ENCODE results near the gene DUSP7. TPM values are rescaled to one million over a fixed set of nuclear protein-coding genes. Genes with fewer than 3 reads are reported as not detected.

DUSP7 gene
- total RNA-seq, 1 experiment from 2014 or later = 9.9 TPM

DNA sequence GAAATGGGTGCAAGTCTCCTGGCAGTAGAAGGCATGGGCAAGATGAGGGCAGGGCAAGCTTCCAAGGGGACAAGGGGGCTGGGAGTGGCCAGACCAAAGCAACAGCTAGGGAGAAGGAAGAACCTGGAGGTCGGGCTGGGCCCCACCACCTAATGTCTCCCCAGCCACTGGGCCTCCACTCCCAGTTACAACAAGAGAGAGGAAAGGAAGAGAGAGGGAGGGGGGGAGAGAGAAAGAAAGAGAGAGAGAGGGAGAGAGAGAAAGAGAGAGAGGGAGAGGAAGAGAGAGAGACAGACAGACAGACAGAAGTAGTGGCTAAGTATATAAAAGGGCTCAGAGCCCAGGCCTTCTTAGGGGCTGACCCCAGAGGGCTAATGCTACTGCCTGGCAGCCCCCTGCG is 6.9 kb downstream of the DUSP7 start:
- H3K9me3 Mint-ChIP-seq (ENCODE audit: unreplicated experiment) = no peaks in the 10 kb centered on the region
- H3K36me3 Mint-ChIP-seq (ENCODE audit: insufficient read depth, unreplicated experiment) = no peaks in the 10 kb centered on the region
- CTCF ChIA-PET = no interaction called here

DNA sequence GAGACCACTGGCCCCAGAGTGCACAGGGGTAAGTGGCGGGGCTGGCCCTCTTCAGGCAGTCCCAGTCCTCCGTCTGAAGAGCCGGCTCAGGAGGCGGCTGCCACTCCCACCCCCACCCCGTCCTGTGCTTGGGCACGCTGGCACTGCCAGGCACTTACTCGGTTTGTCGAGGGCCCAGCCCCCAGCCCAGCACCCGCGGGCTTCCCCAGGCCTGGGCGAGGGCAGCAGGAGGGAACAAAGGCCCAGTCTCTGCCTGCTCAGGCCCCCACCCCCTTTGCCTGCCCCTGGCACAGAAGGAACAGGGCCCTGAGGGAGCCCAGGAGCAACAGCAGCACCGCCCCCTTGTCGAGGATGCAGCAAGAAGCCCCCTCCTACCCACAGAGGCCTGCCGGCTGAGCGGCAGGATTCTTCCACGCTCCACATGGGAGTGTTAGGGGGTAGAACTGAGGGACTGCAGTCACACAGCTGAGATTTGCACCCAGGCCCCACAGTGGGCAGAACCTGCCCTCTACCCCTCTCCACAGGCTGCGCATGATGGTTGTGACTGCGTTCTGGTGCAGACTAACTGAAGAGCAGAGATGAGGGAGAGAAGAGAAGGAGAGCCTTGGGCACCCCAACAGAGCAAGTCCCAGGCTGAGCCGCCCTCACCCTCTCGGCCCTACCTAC is 8.9 kb downstream of the DUSP7 start:
- Histone ChIP-seq H3K27me3 (replicated peaks; ENCODE audit: control insufficient read depth, insufficient read depth, low read length) (no peaks in the 10 kb centered on the region), H3K4me3 (ENCODE audit: low read depth, low read length) (no peak overlapping the region), H3K4me1 (no peaks in the 10 kb centered on the region), H3K36me3 (ENCODE audit: control insufficient read depth, insufficient read depth, low read length) (no peaks in the 10 kb centered on the region), H3K9me3 (no peaks in the 10 kb centered on the region)
- intact Hi-C loops (cut with micrococcal nuclease; ENCODE audit: unreplicated experiment) = no loop called here
- ChIA-PET CTCF (no interaction called here), POLR2A (no interaction called here)
- Mint-ChIP-seq H3K27me3 (ENCODE audit: insufficient read depth, unreplicated experiment) (no peaks in the 10 kb centered on the region), H3K4me3 (ENCODE audit: unreplicated experiment) (no peak overlapping the region), H3K27ac (ENCODE audit: unreplicated experiment) (no peak overlapping the region), H3K36me3 (ENCODE audit: insufficient read depth, unreplicated experiment) (no peaks in the 10 kb centered on the region), H3K9me3 (ENCODE audit: unreplicated experiment) (no peaks in the 10 kb centered on the region), H3K4me1 (ENCODE audit: low read depth, unreplicated experiment) (no peaks in the 10 kb centered on the region)
- TF ChIP-seq, protein P1, sequence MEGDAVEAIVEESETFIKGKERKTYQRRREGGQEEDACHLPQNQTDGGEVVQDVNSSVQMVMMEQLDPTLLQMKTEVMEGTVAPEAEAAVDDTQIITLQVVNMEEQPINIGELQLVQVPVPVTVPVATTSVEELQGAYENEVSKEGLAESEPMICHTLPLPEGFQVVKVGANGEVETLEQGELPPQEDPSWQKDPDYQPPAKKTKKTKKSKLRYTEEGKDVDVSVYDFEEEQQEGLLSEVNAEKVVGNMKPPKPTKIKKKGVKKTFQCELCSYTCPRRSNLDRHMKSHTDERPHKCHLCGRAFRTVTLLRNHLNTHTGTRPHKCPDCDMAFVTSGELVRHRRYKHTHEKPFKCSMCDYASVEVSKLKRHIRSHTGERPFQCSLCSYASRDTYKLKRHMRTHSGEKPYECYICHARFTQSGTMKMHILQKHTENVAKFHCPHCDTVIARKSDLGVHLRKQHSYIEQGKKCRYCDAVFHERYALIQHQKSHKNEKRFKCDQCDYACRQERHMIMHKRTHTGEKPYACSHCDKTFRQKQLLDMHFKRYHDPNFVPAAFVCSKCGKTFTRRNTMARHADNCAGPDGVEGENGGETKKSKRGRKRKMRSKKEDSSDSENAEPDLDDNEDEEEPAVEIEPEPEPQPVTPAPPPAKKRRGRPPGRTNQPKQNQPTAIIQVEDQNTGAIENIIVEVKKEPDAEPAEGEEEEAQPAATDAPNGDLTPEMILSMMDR (IDR thresholded peaks at IDR 0.05; ENCODE audit: insufficient read depth in 1 of 2, low read depth in 1 of 2, low read length in 1 of 2, severe bottlenecking in 1 of 2, unreplicated experiment in 1 of 2) = no peak
- DNase-seq = no peak
- BruUV-seq (replicated peaks) = no TSS peak

More for the DNA sequence above, 6.9 kb downstream of the DUSP7 start:
- H3K27ac Mint-ChIP-seq (ENCODE audit: unreplicated experiment) = no peak overlapping the region
- no peaks in the 10 kb centered on the region; the same call in 1 of the 2 replicates for H3K36me3 ChIP-seq (ENCODE audit: control insufficient read depth, insufficient read depth, low read length)
- H3K27me3 Mint-ChIP-seq (ENCODE audit: insufficient read depth, unreplicated experiment) = no peaks in the 10 kb centered on the region
- no peaks in the 10 kb centered on the region for H3K9me3 ChIP-seq
- TF ChIP-seq, protein P1 (IDR thresholded peaks at IDR 0.05; ENCODE audit: insufficient read depth in 1 of 2, low read depth in 1 of 2, low read length in 1 of 2, severe bottlenecking in 1 of 2, unreplicated experiment in 1 of 2) = no peak
- BruUV-seq (replicated peaks) = no TSS peak
- H3K4me1 Mint-ChIP-seq (ENCODE audit: low read depth, unreplicated experiment) = no peaks in the 10 kb centered on the region
- intact Hi-C loops (cut with micrococcal nuclease; ENCODE audit: unreplicated experiment) = no loop called here
- H3K4me1 ChIP-seq = no peaks in the 10 kb centered on the region
- H3K4me3 ChIP-seq (ENCODE audit: low read depth, low read length) = no peak overlapping the region
- H3K4me3 Mint-ChIP-seq (ENCODE audit: unreplicated experiment) = no peak overlapping the region
- H3K27me3 ChIP-seq (replicated peaks; ENCODE audit: control insufficient read depth, insufficient read depth, low read length) = no peaks in the 10 kb centered on the region
- POLR2A ChIA-PET = no interaction called here
- DNase-seq = no peak

DNA sequence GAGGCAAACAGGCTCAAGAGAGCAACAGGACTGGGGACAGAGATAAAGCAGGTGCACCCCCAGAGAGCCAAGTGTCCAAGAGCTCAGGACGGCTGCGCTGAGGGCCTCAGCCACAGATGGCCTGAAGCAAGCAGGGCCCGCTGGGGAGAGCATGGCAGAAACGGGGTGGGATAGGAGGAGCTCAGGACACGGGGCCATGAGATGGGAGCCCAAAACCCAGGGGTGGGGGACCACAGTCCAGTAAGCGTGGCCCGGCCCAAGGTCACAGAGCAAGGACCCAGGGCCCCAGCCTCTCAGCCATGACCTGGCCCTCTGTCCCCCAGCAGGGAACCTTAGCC is 9.5 kb downstream of the DUSP7 start:
- Mint-ChIP-seq H3K27ac (ENCODE audit: unreplicated experiment) (no peak overlapping the region), H3K4me1 (ENCODE audit: low read depth, unreplicated experiment) (no peaks in the 10 kb centered on the region), H3K4me3 (ENCODE audit: unreplicated experiment) (no peak overlapping the region), H3K9me3 (ENCODE audit: unreplicated experiment) (no peaks in the 10 kb centered on the region), H3K27me3 (ENCODE audit: insufficient read depth, unreplicated experiment) (no peaks in the 10 kb centered on the region), H3K36me3 (ENCODE audit: insufficient read depth, unreplicated experiment) (no peaks in the 10 kb centered on the region)
- TF ChIP-seq, protein P1 (IDR thresholded peaks at IDR 0.05; ENCODE audit: insufficient read depth in 1 of 2, low read depth in 1 of 2, low read length in 1 of 2, severe bottlenecking in 1 of 2, unreplicated experiment in 1 of 2) = no peak
- intact Hi-C loops (cut with micrococcal nuclease; ENCODE audit: unreplicated experiment) = no loop called here
- H3K4me1 ChIP-seq = no peaks in the 10 kb centered on the region
- ChIA-PET CTCF (interaction anchor here (0.6 kb wide), 1 partner anchor 113 kb away, joined by 5 read pairs; no protein-coding TSS in a partner anchor), POLR2A (no interaction called here)
- no peaks in the 10 kb centered on the region for H3K9me3 ChIP-seq
- no peaks in the 10 kb centered on the region for H3K27me3 ChIP-seq (replicated peaks; ENCODE audit: control insufficient read depth, insufficient read depth, low read length)
- no peaks in the 10 kb centered on the region for H3K36me3 ChIP-seq (ENCODE audit: control insufficient read depth, insufficient read depth, low read length)
- H3K4me3 ChIP-seq (ENCODE audit: low read depth, low read length) = no peak overlapping the region
- DNase-seq = no peak
- no TSS peak for BruUV-seq (replicated peaks)
